ENCODE results near the gene CAMK2B. TPM values are rescaled to one million over a fixed set of nuclear protein-coding genes. Genes with fewer than 3 reads are reported as not detected.

Gene CAMK2B
- polyA plus RNA-seq, 2 of the 4 experiments (the other 2 are of a cell fraction) = 0.17 TPM; not detected in 1

DNA sequence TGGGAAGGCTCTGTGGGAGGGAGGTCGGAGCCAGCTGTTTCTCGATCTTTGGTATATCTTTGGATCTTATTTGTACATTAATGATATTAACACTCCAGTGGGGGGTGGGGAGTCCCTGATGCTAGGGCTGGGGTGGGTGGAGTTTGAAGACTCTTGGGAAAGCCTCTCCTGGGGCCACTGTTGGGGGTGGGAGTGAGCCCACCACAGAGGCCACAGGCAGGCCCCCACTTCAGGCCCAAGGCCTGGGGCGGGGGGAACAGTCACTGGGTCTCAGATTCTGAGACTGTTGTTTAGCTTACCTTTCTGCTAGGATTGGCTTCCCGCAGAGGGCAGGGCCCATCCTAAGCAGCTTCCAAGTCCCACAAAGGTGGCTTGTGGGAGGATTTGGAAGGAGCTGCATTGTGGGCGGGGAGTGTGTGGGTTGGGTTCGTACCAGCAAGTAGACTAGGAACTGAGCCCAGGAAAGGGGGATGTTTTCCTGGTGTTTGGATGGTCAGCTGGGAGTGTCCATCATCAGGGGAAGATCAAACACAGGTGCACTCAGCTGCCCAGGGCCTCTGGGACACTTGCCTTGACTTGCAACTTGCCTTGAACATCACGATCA lies 112.7 kb downstream of the CAMK2B start:
- H3K9me3 ChIP-seq = no peaks in the 10 kb centered on the region
- CTCF ChIA-PET = interaction anchor here (0.6 kb wide), 1 partner anchor 67 kb away, joined by 3 read pairs; no protein-coding TSS in a partner anchor
- no peak overlapping the region for H3K4me3 ChIP-seq
- POLR2A ChIA-PET = interaction anchor here (0.6 kb wide), 1 partner anchor 247 kb away, joined by 4 read pairs; no protein-coding TSS in a partner anchor
- no peaks in the 10 kb centered on the region for H3K4me1 ChIP-seq
- no peak overlapping the region for H3K4me2 ChIP-seq
- ATAC-seq (no peak), DNase-seq (ENCODE audit: low read depth in 1 of 2, low spot score in 1 of 2) (no peak), FAIRE-seq (no peak)
- WGBS (ENCODE audit: missing lambda C conversion rate) = 94% methylated on average over 7 of the region's 7 CpGs
- H3K27ac ChIP-seq = no peak overlapping the region
- TF ChIP-seq RARB (CRISPR knock-in tag; IDR thresholded peaks at IDR 0.05) (no peak), NPAS2 (CRISPR knock-in tag; IDR thresholded peaks at IDR 0.05; ENCODE audit: borderline replicate concordance) (no peak), POLR2AphosphoS2 (conservative IDR thresholded peaks at IDR 0.05; ENCODE audit: low read length) (no peak), FOSB (CRISPR knock-in tag; IDR thresholded peaks at IDR 0.05) (no peak), MYC (IDR thresholded peaks at IDR 0.05; ENCODE audit: borderline replicate concordance, low read length) (no peak), EHF (CRISPR knock-in tag; IDR thresholded peaks at IDR 0.05) (no peak), GATA3 (IDR thresholded peaks at IDR 0.05; ENCODE audit: borderline replicate concordance) (no peak), RCOR1 (IDR thresholded peaks at IDR 0.05; ENCODE audit: low read depth, low read length) (no peak), NR3C1 (IDR thresholded peaks at IDR 0.05) (no peak), HEYL (CRISPR knock-in tag; IDR thresholded peaks at IDR 0.05) (no peak), JUNB (IDR thresholded peaks at IDR 0.05) (no peak), TP53 (CRISPR knock-in tag; IDR thresholded peaks at IDR 0.05) (no peak), CHD2 (IDR thresholded peaks at IDR 0.05; ENCODE audit: low read length, partially characterized antibody) (no peak), RNF2 (IDR thresholded peaks at IDR 0.05; ENCODE audit: borderline replicate concordance, low read depth) (no peak)
- TF ChIP-seq, protein P1, sequence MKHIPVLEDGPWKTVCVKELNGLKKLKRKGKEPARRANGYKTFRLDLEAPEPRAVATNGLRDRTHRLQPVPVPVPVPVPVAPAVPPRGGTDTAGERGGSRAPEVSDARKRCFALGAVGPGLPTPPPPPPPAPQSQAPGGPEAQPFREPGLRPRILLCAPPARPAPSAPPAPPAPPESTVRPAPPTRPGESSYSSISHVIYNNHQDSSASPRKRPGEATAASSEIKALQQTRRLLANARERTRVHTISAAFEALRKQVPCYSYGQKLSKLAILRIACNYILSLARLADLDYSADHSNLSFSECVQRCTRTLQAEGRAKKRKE (CRISPR knock-in tag; IDR thresholded peaks at IDR 0.05; ENCODE audit: low read depth) = no peak
- TF ChIP-seq, protein P2, sequence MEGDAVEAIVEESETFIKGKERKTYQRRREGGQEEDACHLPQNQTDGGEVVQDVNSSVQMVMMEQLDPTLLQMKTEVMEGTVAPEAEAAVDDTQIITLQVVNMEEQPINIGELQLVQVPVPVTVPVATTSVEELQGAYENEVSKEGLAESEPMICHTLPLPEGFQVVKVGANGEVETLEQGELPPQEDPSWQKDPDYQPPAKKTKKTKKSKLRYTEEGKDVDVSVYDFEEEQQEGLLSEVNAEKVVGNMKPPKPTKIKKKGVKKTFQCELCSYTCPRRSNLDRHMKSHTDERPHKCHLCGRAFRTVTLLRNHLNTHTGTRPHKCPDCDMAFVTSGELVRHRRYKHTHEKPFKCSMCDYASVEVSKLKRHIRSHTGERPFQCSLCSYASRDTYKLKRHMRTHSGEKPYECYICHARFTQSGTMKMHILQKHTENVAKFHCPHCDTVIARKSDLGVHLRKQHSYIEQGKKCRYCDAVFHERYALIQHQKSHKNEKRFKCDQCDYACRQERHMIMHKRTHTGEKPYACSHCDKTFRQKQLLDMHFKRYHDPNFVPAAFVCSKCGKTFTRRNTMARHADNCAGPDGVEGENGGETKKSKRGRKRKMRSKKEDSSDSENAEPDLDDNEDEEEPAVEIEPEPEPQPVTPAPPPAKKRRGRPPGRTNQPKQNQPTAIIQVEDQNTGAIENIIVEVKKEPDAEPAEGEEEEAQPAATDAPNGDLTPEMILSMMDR (IDR thresholded peaks at IDR 0.05) = no peak
- TF ChIP-seq, protein P3, sequence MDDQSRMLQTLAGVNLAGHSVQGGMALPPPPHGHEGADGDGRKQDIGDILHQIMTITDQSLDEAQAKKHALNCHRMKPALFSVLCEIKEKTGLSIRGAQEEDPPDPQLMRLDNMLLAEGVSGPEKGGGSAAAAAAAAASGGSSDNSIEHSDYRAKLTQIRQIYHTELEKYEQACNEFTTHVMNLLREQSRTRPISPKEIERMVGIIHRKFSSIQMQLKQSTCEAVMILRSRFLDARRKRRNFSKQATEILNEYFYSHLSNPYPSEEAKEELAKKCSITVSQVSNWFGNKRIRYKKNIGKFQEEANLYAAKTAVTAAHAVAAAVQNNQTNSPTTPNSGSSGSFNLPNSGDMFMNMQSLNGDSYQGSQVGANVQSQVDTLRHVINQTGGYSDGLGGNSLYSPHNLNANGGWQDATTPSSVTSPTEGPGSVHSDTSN (IDR thresholded peaks at IDR 0.05) = no peak
- TF ChIP-seq, protein P4, sequence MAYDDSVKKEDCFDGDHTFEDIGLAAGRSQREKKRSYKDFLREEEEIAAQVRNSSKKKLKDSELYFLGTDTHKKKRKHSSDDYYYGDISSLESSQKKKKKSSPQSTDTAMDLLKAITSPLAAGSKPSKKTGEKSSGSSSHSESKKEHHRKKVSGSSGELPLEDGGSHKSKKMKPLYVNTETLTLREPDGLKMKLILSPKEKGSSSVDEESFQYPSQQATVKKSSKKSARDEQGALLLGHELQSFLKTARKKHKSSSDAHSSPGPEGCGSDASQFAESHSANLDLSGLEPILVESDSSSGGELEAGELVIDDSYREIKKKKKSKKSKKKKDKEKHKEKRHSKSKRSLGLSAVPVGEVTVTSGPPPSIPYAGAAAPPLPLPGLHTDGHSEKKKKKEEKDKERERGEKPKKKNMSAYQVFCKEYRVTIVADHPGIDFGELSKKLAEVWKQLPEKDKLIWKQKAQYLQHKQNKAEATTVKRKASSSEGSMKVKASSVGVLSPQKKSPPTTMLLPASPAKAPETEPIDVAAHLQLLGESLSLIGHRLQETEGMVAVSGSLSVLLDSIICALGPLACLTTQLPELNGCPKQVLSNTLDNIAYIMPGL (CRISPR knock-in tag; IDR thresholded peaks at IDR 0.05; ENCODE audit: borderline replicate concordance) = no peak
- TF ChIP-seq, protein P5, sequence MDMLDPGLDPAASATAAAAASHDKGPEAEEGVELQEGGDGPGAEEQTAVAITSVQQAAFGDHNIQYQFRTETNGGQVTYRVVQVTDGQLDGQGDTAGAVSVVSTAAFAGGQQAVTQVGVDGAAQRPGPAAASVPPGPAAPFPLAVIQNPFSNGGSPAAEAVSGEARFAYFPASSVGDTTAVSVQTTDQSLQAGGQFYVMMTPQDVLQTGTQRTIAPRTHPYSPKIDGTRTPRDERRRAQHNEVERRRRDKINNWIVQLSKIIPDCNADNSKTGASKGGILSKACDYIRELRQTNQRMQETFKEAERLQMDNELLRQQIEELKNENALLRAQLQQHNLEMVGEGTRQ (IDR thresholded peaks at IDR 0.05) = no peak

DNA sequence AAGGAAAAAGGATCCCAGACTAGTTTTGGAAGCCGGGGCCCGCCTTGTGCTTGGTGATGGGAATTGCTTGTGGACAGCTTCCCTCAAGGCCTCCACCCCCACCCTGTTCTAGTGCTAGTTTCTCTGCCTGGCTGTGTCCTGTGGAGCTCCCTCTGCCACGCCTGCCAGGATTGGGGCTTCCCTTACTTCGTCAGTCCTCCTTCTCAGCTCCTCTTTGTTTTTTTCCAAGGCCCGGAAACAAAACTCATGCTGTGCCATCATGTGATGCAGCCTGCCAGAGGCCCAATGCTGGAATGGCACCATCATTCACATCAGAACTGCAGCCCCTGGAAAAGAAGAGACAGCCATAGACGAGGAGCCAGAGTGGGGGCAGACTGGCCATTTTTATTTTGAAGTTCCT lies 113.4 kb downstream of the CAMK2B start:
- no peak overlapping the region for H3K4me2 ChIP-seq
- POLR2A ChIA-PET = no interaction called here
- no peak for ATAC-seq
- no peak overlapping the region for H3K27ac ChIP-seq
- TF ChIP-seq NR3C1 (IDR thresholded peaks at IDR 0.05) (no peak), BHLHE40 (IDR thresholded peaks at IDR 0.05; ENCODE audit: low read depth, low read length) (no peak), HOXB13 (CRISPR knock-in tag; IDR thresholded peaks at IDR 0.05; ENCODE audit: low read depth) (no peak)
- no peak overlapping the region for H3K4me3 ChIP-seq
- FAIRE-seq = no peak
- 92% methylated on average over 6 of the region's 6 CpGs for WGBS (ENCODE audit: missing lambda C conversion rate)
- no peaks in the 10 kb centered on the region for H3K4me1 ChIP-seq
- no peak for DNase-seq (ENCODE audit: low read depth in 1 of 2, low spot score in 1 of 2)
- H3K9me3 ChIP-seq = no peaks in the 10 kb centered on the region
- CTCF ChIA-PET = no interaction called here
